Measurements from ENCODE around the gene SETDB2.

DNA sequence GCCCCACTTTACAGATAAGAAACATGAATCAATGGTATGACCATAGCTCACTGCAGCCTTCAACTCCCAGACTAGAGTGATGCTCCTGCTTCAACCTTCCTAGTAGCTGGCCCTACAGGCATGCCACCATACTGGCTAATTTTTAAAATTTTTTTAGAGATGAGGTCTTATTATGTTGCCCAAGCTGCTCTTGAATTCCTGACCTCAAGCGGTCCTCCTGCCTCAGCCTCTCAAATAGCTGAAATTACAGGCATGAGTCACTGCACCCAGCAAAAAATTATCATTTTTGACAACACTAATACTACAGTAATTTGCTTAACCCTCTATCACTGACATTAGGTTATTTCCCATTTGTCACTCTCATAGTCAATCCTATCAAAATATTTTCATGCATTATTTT is 15.0 kb upstream of the SETDB2 start:
- no peak for TF ChIP-seq CTCF (optimal IDR thresholded peaks at IDR 0.05 in 1 of 3, IDR thresholded peaks at IDR 0.05 in 1 of 3, conservative IDR thresholded peaks at IDR 0.05 in 1 of 3; ENCODE audit: extremely low read depth in 1 of 3, insufficient read depth in 2 of 3, low read length in 3 of 3)
- TF ChIP-seq EZH2 (IDR thresholded peaks at IDR 0.05; ENCODE audit: low read length), result no peak

Measured in keratinocyte (primary cell).